ENCODE measurements around the gene KLHDC10.
A peak's percentile ranks its signal among the peaks of the same experiment; 100 is the strongest.
"Not testable (repeated sequence)": the region's sequence is repeated elsewhere in the genome, so short reads cannot be mapped to it uniquely, and the experiment has no call there.

KLHDC10 gene

GRCh38 chr7:130071701-130072622 lies 1.6 kb downstream of the KLHDC10 start:
- peak overlapping the region in 5 of 7 experiments; percentile 73 to 99 (median 94) for H3K4me3 ChIP-seq

GRCh38 chr7:130079846-130080394 lies 9.6 kb downstream of the KLHDC10 start:
- H3K4me3 ChIP-seq: no peak overlapping the region
- no peak overlapping the region for H3K27ac ChIP-seq

More at GRCh38 chr7:130071701-130072622, 1.6 kb downstream of the KLHDC10 start:
- no peak overlapping the region for H3K27ac ChIP-seq

DNA sequence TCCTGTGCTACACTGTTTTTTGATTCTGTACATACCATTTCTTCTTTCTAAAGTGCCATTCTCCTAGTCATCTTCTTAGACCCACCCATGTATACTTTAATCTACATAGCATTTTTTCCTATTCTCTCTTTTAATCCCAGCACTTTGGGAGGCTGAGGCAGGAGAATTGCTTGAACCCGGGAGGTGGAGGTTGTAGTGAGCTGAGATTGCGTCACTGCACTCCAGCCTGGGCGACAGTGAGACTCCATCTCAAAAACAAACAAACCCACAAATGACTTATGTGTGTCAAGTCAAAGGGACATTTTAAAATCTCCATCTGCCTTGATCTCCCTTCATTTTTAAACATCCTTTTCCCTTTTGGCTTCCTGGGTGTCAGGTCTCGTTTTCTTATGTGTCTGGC lies 13.2 kb downstream of the KLHDC10 start:
- H3K27ac ChIP-seq: not testable (repeated sequence)

GRCh38 chr7:130084037-130084875 lies 13.9 kb downstream of the KLHDC10 start:
- Histone ChIP-seq H3K4me3 (no peak overlapping the region), H3K27ac (no peak overlapping the region)

More for the DNA sequence above, 13.2 kb downstream of the KLHDC10 start:
- not testable (repeated sequence) for H3K4me3 ChIP-seq

GRCh38 chr7:130085235-130085634 lies 14.9 kb downstream of the KLHDC10 start:
- not testable (repeated sequence) for H3K4me3 ChIP-seq, H3K27ac ChIP-seq

DNA sequence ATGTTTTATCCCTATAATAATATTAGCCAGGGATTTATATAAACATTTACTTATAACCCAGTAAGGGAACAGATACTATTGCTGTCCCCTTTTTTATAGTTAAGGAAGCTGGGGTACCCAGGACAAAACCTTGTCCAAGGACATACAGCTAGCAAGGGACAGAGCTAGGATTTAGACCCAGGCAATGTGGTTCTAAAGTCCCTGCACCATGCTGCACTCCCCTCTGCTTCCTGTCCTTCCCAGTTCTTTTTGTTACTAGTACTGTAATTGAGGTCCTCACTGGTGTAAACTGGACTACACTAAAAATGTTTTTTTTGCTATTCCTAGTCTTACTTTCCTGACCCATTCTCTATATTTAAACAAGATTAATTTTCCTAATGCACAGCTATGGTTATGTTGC lies 16.6 kb downstream of the KLHDC10 start:
- H3K4me3 ChIP-seq: no peak overlapping the region
- H3K27ac ChIP-seq: no peak overlapping the region

- H3K4me3 ChIP-seq: no peak overlapping the region
- H3K27ac ChIP-seq: no peak overlapping the region
Observed at GRCh38 chr7:130087364-130087763, 17.0 kb downstream of the KLHDC10 start.

DNA sequence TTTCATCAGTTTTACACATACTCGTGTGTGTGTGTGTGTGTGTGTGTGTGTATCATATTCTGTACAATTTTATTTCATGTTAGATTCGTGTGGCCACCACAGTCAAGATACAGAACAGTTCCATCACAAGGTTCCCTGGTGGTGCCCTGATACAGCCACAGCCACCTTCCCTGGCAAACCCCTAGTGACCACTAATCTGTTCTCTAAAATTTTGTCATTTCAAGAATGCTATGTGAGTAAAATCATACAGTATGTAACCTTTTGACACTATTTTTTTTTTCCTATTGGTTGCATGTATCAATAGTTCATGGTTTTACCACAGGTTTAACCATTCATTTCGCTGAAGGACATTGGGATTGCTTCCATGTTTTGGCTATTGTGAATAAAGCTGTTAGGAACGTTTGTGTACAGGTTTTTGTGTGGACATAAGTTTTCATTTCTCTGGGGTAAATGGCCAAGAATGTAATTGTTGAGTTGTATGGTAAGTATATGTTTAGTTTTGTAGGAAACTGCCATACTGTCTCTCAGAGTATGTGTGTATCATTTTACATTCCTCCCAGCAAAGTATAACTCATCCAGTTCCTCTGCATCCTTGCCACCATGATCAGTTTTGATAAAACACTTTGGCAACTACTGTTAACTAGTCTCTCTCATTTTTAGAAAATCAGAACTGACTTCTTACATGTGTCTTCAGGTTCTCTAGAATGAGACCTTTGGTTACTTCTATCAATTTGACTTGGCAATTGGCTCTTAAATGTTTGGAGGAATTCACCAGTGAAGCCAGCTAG lies 20.6 kb downstream of the KLHDC10 start:
- H3K4me3 ChIP-seq: no peak overlapping the region

DNA sequence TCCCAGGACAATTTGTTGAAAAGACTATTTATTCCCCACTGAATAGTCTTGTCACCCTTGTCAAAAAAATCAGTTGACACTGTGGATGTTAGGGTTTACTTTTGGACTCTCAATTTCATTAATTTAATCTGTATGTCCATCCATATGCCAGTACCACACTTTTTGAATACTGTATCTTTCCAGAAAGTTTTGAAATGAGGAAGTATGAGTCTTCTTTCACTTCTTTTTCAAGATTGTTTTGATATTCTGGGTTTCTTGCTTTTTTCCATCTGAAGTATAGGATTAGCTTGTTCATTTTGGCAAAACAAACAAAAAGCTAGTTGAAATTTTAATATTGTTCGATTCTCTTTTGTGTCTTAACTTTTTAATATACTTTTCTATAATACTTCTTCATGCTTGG lies 21.7 kb downstream of the KLHDC10 start:
- peak overlapping the region in 1 of 21 experiments; percentile 41 for H3K27ac ChIP-seq
- H3K4me3 ChIP-seq: no peak overlapping the region

More for the DNA sequence above, 20.6 kb downstream of the KLHDC10 start:
- H3K27ac ChIP-seq: no peak overlapping the region

DNA sequence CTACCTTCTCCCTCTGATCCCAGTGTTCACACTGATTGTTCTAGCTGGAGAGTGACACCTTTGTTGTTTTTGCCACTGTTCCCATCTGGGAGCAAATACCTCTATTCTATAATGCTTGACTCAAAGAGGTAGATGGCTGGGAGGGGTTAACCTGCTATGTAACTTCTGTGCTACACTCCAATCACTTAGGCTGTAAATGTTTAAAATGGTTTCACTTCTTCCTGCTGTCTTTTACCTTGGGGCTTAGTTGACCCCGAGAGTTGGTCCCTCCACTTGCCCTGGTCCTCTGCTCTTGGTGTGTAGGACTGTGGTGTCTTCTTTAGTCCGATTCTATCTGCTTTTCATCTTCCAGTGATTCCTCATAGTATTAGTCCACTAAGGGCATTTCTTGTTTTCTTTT lies 22.3 kb downstream of the KLHDC10 start:
- Histone ChIP-seq H3K27ac (peak overlapping the region in 1 of 21 experiments; percentile 41), H3K4me3 (no peak overlapping the region)

DNA sequence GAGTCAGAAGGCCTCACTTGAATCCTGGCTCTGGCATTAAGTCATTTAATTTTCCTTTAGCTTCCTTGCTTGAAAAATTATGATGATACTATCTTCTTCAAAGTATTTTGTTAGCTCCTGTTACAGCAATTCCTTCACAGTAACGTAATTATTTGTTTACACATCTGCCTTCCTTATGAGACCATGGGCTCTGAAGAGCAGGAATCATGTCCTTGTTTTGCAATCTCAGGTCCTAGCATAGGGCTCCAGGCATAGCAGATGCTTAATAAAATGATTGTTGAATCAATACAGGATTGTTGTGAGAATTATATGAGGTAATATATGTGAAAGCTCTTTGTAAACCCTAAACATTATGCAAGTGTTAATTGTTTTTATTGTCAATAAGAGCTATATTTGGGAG lies 25.5 kb downstream of the KLHDC10 start:
- no peak overlapping the region for H3K27ac ChIP-seq

GRCh38 chr7:130096243-130096827 lies 26.0 kb downstream of the KLHDC10 start:
- Histone ChIP-seq H3K27ac (no peak overlapping the region), H3K4me3 (no peak overlapping the region)

More for the DNA sequence above, 25.5 kb downstream of the KLHDC10 start:
- no peak overlapping the region for H3K4me3 ChIP-seq

DNA sequence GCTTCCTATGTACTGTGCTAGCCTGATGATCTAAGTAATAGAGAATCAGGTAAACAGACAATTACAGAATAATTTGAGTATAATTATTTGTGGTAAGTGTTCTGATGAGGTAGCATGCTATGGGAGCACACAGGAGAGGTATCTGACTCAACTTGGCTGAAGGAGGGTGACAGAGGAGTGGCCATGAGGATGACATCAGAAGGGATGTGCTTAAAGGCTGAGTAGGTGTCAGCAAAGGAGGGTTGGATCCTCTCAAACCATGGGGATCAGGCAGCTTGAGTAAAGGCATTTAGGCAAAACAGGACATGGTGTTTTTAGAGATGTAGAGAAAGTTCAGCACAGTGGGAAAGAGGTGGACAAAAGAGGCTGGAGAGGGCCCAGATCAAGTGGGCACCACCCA lies 29.0 kb downstream of the KLHDC10 start:
- Histone ChIP-seq H3K27ac (no peak overlapping the region), H3K4me3 (no peak overlapping the region)

GRCh38 chr7:130102588-130102987 lies 32.3 kb downstream of the KLHDC10 start:
- Histone ChIP-seq H3K4me3 (no peak overlapping the region), H3K27ac (no peak overlapping the region)

DNA sequence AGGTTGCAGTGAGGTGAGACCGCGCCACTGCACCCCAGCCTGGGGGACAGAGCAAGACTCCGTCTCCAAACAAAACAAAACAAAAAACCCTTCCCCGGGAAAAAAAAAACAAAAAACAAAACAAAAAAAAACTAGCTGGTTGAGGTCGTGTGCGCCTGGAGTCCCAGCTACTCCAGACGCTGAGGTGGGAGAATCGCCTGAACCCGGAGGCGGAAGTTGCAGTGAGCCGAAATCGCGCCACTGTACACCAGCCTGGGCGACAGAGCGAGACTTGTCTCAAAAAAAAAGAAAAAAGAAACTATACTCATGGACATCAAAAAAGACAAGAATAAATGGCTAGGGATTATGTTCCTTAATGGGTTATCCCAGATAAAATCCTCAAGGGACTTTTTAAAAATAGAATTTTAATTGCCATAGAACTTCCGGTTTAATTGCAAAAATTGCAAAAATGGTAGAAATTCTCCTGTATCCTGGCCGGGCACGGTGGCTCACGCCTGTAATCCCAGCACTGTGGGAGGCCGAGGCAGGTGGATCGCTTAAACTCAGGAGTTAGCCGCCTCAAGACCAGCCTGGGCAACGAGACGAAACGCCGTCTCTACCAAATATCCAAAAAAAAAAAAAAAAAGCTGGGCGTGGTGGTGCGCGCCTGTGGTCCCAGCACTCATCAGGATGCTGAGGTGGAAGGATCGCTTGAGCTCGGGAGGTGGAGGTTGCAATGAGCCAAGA lies 37.8 kb downstream of the KLHDC10 start:
- Histone ChIP-seq H3K4me3 (no peak overlapping the region), H3K27ac (no peak overlapping the region)

- no peak overlapping the region for H3K4me3 ChIP-seq
- H3K27ac ChIP-seq: no peak overlapping the region
Observed at GRCh38 chr7:130108809-130109208, 38.5 kb downstream of the KLHDC10 start.

DNA sequence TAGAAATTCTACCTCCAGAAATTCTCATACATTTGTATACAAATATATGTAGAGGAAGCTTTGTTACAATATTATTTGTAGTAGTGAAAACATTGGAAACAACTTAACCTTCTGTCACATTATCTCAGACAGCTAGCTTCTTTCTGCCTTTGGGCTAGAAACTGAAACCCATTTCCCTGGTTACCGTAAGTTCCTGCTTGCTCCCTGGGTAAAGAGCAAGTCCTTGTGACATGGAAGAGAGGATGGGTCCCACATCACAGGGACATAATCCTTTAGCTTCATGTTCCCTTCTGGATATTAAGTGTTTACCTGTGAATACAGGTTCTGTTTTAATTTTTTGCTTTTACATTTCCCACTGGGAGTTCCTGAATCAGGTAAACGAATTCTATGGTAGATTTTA lies 41.8 kb downstream of the KLHDC10 start:
- Histone ChIP-seq H3K4me3 (no peak overlapping the region), H3K27ac (no peak overlapping the region)

DNA sequence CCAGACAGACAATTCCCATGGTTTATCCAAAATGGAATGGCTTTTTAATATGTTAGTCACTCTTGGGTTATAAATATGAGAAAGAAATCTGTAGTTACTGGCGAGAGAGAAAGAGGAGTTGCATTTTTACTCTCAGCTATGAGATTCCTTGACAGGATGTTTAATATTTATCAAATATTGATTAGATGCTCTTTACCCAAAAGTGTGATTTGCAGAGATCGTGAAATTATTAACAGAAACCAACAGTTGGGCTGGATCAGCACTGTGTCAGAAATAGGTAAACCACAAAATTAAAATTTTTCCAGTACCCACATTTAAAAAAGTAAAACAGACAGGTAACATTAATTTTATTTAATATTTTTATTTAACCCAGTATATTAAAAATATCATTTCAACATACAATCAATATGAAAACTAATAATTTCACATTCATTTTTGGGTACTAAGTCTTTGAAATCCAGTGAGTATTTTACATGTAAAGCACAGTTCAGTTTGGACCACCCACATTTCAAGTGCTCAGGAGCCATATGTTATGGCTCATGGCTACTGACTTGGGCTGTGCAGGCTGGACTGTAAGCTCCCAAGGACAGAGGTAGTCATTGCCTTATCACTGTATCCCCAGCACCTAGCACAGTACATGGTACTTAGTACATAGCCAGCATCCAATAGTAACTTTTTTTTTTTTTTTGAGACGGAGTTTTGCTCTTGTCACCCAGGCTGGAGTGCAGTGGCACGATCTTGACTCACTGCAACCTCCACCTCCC lies 42.5 kb downstream of the KLHDC10 start:
- H3K4me3 ChIP-seq: no peak overlapping the region
- no peak overlapping the region for H3K27ac ChIP-seq

All from skin epidermis (tissue), 12 donors.